Measurements from ENCODE around the gene TIMP3.

DNA sequence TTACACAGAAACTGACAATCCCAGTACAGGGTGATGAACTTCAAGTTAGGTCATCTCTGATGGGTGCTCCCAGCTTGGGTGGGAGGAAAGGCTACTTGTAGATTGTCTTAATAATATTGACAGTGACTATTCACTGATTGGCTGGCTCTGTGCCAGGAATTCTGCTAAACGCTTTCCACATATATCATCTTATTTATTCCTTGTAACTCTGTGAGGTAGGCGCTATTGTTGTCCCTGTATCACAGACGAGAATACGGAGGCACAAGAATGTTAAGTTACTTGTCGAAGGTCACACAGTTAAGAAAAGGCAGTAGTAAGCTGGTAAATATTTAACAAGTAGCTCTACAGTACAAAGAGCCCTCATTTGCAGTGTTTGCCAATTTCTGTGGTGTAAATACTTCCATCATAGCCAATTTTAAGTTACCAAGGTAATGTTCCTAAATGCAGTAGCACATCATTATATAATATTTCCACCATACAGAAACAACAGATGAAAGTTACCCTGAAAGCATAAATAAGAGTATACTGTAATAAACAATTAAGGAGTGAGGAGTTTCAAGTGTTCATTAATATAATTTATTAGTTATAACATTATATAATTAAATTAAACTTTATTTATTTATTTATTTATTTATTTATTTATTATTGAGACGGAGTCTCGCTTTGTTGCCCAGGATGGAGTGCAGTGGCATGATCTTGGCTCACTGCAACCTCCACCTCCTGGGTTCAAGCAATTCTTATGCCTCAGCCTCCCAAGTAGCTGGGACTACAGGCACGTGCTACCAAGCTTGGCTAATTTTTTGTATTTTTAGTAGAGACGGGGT is 11.5 kb upstream of the TIMP3 start:
- TF ChIP-seq, protein P1, sequence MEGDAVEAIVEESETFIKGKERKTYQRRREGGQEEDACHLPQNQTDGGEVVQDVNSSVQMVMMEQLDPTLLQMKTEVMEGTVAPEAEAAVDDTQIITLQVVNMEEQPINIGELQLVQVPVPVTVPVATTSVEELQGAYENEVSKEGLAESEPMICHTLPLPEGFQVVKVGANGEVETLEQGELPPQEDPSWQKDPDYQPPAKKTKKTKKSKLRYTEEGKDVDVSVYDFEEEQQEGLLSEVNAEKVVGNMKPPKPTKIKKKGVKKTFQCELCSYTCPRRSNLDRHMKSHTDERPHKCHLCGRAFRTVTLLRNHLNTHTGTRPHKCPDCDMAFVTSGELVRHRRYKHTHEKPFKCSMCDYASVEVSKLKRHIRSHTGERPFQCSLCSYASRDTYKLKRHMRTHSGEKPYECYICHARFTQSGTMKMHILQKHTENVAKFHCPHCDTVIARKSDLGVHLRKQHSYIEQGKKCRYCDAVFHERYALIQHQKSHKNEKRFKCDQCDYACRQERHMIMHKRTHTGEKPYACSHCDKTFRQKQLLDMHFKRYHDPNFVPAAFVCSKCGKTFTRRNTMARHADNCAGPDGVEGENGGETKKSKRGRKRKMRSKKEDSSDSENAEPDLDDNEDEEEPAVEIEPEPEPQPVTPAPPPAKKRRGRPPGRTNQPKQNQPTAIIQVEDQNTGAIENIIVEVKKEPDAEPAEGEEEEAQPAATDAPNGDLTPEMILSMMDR (IDR thresholded peaks at IDR 0.05) = no peak
- TF ChIP-seq POLR2A (IDR thresholded peaks at IDR 0.05; ENCODE audit: low read depth) (no peak), POLR2AphosphoS5 (IDR thresholded peaks at IDR 0.05) (no peak), EP300 (IDR thresholded peaks at IDR 0.05) (no peak)

Data from esophagus muscularis mucosa (tissue), 4 donors.